Endothelial cell of umbilical vein (primary cell): ENCODE data around the gene FSTL1. TPM values are rescaled to one million over a fixed set of nuclear protein-coding genes. Genes with fewer than 3 reads are reported as not detected.

Source experiments
- Bru-seq: library from RNA; stranded (reverse); fragments of 400-500 nt; gene quantifications from one replicate; lab custom pipeline; 2021; lab: Mats Ljungman, UMichigan
- BruChase-seq, 2 experiments: library from RNA; stranded (reverse); fragments of 400-500 nt; gene quantifications; one replicate each; lab custom pipeline; 2021; lab: Mats Ljungman, UMichigan
- BruUV-seq: library from RNA; stranded (reverse); fragments of 400-500 nt; replicated peaks from 2 replicates; lab custom pipeline; 2021; lab: Mats Ljungman, UMichigan
- CTCF ChIA-PET: fragments of 300-600, 350-600 bp; sonication (Branson Sonifier 250); formaldehyde crosslinking; loops from one replicate; lab custom pipeline; 2021; ENCODE audit warnings: antibody characterized with exemption, inconsistent platforms; lab: Charles Lee
- POLR2A ChIA-PET: fragments of 300-600, 350-600 bp; sonication (Branson Sonifier 250); formaldehyde crosslinking; loops from one replicate; lab custom pipeline; 2021; ENCODE audit warnings: antibody characterized with exemption, inconsistent platforms; lab: Charles Lee
- DNase-seq: peaks from one replicate; pipeline ENCODE4 v3.0.0-alpha.2; 2011; ENCODE audit warnings: low read depth, low spot score
- FAIRE-seq: peaks from 2 replicates; lab custom pipeline; 2011; peaks lifted over from hg19 to GRCh38; lab: Jason Lieb, UNC
- H2AFZ ChIP-seq: 2 replicates; pipeline ENCODE4 v1.6.0; 2012; ENCODE audit warnings: low read depth, low read length, control low read depth, inconsistent platforms
- H3K27ac ChIP-seq: 2 replicates; pipeline ENCODE4 v1.5.1; 2011; ENCODE audit warnings: low read depth, mild to moderate bottlenecking, control low read depth, low read length, moderate library complexity; ENCODE audit not compliant: insufficient read depth
- H3K27me3 ChIP-seq, 2 experiments: 2 replicates each; pipeline versions ENCODE4 v1.6.0 to v1.6.1; 2011; ENCODE audit warnings: low read length in 2 of 2, mixed read lengths in 1 of 2; ENCODE audit not compliant: control insufficient read depth in 2 of 2, insufficient read depth in 2 of 2
- H3K36me3 ChIP-seq, 2 experiments: 2 replicates in 1 of 2; 3 replicates in 1 of 2; pipeline ENCODE4 v1.5.1; 2011; ENCODE audit warnings: low read length in 2 of 2, mild to moderate bottlenecking in 1 of 2, moderate library complexity in 1 of 2; ENCODE audit not compliant: control insufficient read depth in 2 of 2, insufficient read depth in 2 of 2; ENCODE audit errors: extremely low read depth in 1 of 2
- H3K4me1 ChIP-seq: 3 replicates; pipeline ENCODE4 v1.5.1; 2011; ENCODE audit warnings: mild to moderate bottlenecking, low read length; ENCODE audit not compliant: control insufficient read depth, insufficient read depth; ENCODE audit errors: extremely low read depth
- H3K4me2 ChIP-seq: 2 replicates; pipeline ENCODE4 v1.6.1; 2011; ENCODE audit warnings: low read length, control low read depth, mixed read lengths; ENCODE audit not compliant: insufficient read depth
- H3K4me3 ChIP-seq, 3 experiments: fragments of 200-600 bp in 1 of 3; sonication (generic), shearing (Covaris generic) in 1 of 3; replicated peaks in 1 of 3; 2 replicates each; pipeline ENCODE4 v1.5.1; 2011 to 2016; ENCODE audit warnings: control low read depth in 3 of 3, low read length in 3 of 3, mild to moderate bottlenecking in 2 of 3, inconsistent platforms in 1 of 3, low read depth in 1 of 3, moderate library complexity in 1 of 3; ENCODE audit not compliant: insufficient read depth in 1 of 3
- H3K79me2 ChIP-seq: 2 replicates; pipeline ENCODE4 v1.6.0; 2012; ENCODE audit warnings: low read length, inconsistent platforms; ENCODE audit not compliant: control insufficient read depth, insufficient read depth
- H3K9ac ChIP-seq: replicated peaks from 2 replicates; pipeline ENCODE3; 2011; ENCODE audit warnings: low read length, control low read depth; ENCODE audit not compliant: insufficient read depth; ENCODE audit errors: extremely low read depth
- H3K9me1 ChIP-seq: replicated peaks from 3 replicates; pipeline ENCODE4 v1.6.0; 2011; ENCODE audit warnings: mild to moderate bottlenecking, low read length; ENCODE audit not compliant: control insufficient read depth, insufficient read depth; ENCODE audit errors: extremely low read depth
- H3K9me3 ChIP-seq: replicated peaks from 2 replicates; pipeline ENCODE4 v1.5.1; 2012; ENCODE audit warnings: low read length, inconsistent platforms; ENCODE audit not compliant: control insufficient read depth, insufficient read depth
- H4K20me1 ChIP-seq: replicated peaks from 2 replicates; pipeline ENCODE3; 2011; ENCODE audit warnings: mild to moderate bottlenecking, low read length; ENCODE audit not compliant: control insufficient read depth, insufficient read depth; ENCODE audit errors: extremely low read depth
- EZH2 ChIP-seq: IDR thresholded peaks from 2 replicates; pipeline ENCODE4 v1.6.1; 2012; ENCODE audit warnings: borderline replicate concordance, low read depth, mild to moderate bottlenecking, moderate library complexity, low read length, inconsistent platforms; ENCODE audit not compliant: severe bottlenecking
- FOS ChIP-seq: IDR thresholded peaks from 2 replicates; pipeline ENCODE4 v1.6.1; 2011; ENCODE audit warnings: mild to moderate bottlenecking, low read length, moderate library complexity, borderline replicate concordance; ENCODE audit not compliant: insufficient read depth
- GATA2 ChIP-seq: IDR thresholded peaks from 2 replicates; pipeline ENCODE4 v1.7.0; 2011; ENCODE audit warnings: low read depth, mild to moderate bottlenecking, moderate library complexity, mixed read lengths, low read length; ENCODE audit not compliant: insufficient read length, insufficient read depth
- JUN ChIP-seq: IDR thresholded peaks from 2 replicates; pipeline ENCODE4 v1.6.1; 2011; ENCODE audit warnings: borderline replicate concordance, low read depth; ENCODE audit not compliant: insufficient read length, insufficient read depth
- MYC ChIP-seq: IDR thresholded peaks from one replicate; pipeline ENCODE4 v1.6.1; 2011; ENCODE audit warnings: mild to moderate bottlenecking, low read depth, low read length
- POLR2A ChIP-seq: IDR thresholded peaks from 2 replicates; pipeline ENCODE4 v1.6.1; 2012; ENCODE audit warnings: low read depth, mild to moderate bottlenecking, control low read depth, low read length
- POLR2AphosphoS5 ChIP-seq: IDR thresholded peaks from 2 replicates; pipeline ENCODE4 v1.6.1; 2012; ENCODE audit warnings: low read depth, mild to moderate bottlenecking, control low read depth, low read length, moderate library complexity; ENCODE audit not compliant: insufficient read depth
- dilution Hi-C: fragments of 300-500 bp; cut with MboI; formaldehyde crosslinking; loops from one replicate; pipeline ENCODE4 v1.15.0; 2019; ENCODE audit warnings: low sequenced_read_pairs; ENCODE audit not compliant: extremely low pct_ligation_motif_present
- intact Hi-C: fragments of 100-400 bp; cut with micrococcal nuclease; formaldehyde crosslinking; loops from one replicate; pipeline ENCODE4 v1.10.0; 2022
- long read RNA-seq: library from polyadenylated mRNA; stranded (forward); transcript quantifications from one replicate; pipeline ENCODE4 v2.0.0, GENCODE V29; 2021
- polyA minus RNA-seq, 3 experiments: library from RNA; depleted of rRNA, polyadenylated mRNA; stranded (reverse); fragments of >200 nt; gene quantifications; 1 replicate in 1 of 3; 2 replicates in 2 of 3; pipeline ENCODE4 v1.2.3, GENCODE V29; 2011
- polyA plus RNA-seq, 4 experiments: library from polyadenylated mRNA; depleted of rRNA in 3 of 4; stranded (reverse) in 3 of 4; unstranded in 1 of 4; fragments of >200 nt; gene quantifications; 2 replicates each; pipeline versions ENCODE4 v1.2.1 to v1.2.3, GENCODE V29; 2011 to 2012; ENCODE audit warnings: missing spikeins in 1 of 4
- total RNA-seq: library from RNA; stranded (reverse); gene quantifications from 2 replicates; pipeline ENCODE4 v1.2.3, GENCODE V29; 2021
- TF ChIP-seq, protein P1 (sequence below): IDR thresholded peaks from 2 replicates; pipeline ENCODE4 v1.6.1; 2011; ENCODE audit not compliant: insufficient read depth, insufficient read length
- TF ChIP-seq, protein P2 (sequence below), 2 donors: IDR thresholded peaks; 1 replicate in 1 of 2; 2 replicates in 1 of 2; pipeline ENCODE4 v1.5.1; 2011; ENCODE audit warnings: low read length in 2 of 2, mild to moderate bottlenecking in 2 of 2, moderate library complexity in 2 of 2, control low read depth in 1 of 2, inconsistent platforms in 1 of 2, low read depth in 1 of 2; ENCODE audit not compliant: insufficient read depth in 1 of 2; ENCODE audit errors: extremely low read depth in 1 of 2

The FSTL1 gene, protein sequence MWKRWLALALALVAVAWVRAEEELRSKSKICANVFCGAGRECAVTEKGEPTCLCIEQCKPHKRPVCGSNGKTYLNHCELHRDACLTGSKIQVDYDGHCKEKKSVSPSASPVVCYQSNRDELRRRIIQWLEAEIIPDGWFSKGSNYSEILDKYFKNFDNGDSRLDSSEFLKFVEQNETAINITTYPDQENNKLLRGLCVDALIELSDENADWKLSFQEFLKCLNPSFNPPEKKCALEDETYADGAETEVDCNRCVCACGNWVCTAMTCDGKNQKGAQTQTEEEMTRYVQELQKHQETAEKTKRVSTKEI
- 522 and 562 TPM in 2 replicates for total RNA-seq
- 235 and 237 TPM in 2 replicates for polyA plus RNA-seq
- 250 and 312 TPM in 2 replicates for polyA plus RNA-seq (2011; cell fraction: cytosol; rRNA removed)
- 299 and 313 TPM in 2 replicates for polyA plus RNA-seq (2011; cell fraction: nucleus; rRNA removed)
- 670 and 901 TPM in 2 replicates for polyA plus RNA-seq (2012)
- polyA minus RNA-seq: 697 and 971 TPM in 2 replicates
- polyA minus RNA-seq (2011; cell fraction: cytosol; rRNA and poly(A)+ RNA removed): 5.9 TPM
- 149 and 281 TPM in 2 replicates for polyA minus RNA-seq (2011; cell fraction: nucleus; rRNA and poly(A)+ RNA removed)
- Bru-seq, nascent RNA: percentile 93 among the genes with signal in this experiment
- percentile 97 among the genes with signal in this experiment for BruChase-seq, experiment 1, labeled RNA remaining after a 6-hour chase
- percentile 94 among the genes with signal in this experiment for BruChase-seq, experiment 2, labeled RNA remaining after a 2-hour chase
- long read RNA-seq, full-length matches to known transcripts: 616 of 835 reads
- long read RNA-seq, partial matches to known transcripts: 67 of 835 reads
- long read RNA-seq, other reads (novel, unspliced or antisense): 152 of 835 reads

DNA sequence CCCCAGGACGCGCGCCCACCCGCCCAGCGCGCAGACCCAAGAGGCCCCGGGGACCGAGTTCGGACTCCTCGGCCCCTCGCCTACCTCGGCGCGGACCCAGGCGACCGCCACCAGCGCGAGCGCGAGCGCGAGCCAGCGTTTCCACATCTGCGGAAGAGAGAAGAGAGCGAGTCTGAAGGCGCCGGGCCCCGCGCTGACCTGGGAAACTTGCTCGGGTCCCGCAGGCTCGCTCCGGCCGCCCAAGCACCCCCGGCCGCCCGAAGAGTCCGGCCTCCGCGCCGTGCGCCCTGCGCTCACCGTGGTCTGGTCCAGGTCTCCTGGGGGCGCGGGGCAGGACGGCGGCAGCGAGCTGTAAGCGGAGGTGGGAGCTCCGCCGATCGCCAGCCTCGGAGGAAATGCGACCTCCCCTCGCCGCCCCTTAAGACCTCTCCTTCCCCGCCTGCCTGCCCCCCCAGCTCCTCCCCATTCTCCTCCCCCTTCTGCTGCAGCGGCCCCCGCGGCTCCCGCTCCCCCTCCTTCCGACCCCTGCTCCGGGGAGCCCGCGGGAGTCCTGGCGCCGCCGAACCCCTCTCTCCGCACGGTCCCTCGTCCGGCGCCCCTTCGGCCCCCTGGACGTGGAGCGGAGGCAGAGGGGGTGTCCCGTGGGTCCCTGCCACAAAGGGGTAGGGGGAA, at the start of gene FSTL1:
Gene FSTL1 (minus strand): TSS at position 393 of the 672 bp plus-strand sequence. CDS start 246 bp downstream, at position 147.
- CTCF ChIA-PET: interaction anchor here (1.0 to 24.8 kb wide), 5 partner anchors 8 to 108 kb away, joined by 5 to 367 read pairs (median 6); no protein-coding TSS in a partner anchor
- Histone ChIP-seq H3K79me2 (peaks cover 49% of the 10 kb centered on the region), H3K27ac (peak within 1 kb of the TSS; percentile 89), H3K4me1 (peaks cover 22% of the 10 kb centered on the region), H3K4me2 (peak within 1 kb of the TSS; percentile 93), H4K20me1 (no peaks in the 10 kb centered on the region), H3K9me1 (no peaks in the 10 kb centered on the region), H3K9me3 (no peaks in the 10 kb centered on the region), H3K9ac (peak within 1 kb of the TSS; percentile 95), H3K27me3 (no peaks in the 10 kb centered on the region), H2AFZ (peak within 1 kb of the TSS; percentile 74), H3K36me3 (no peaks in the 10 kb centered on the region), H3K4me3 (peak within 1 kb of the TSS; percentile 70 to 95 (median 92))
- TF ChIP-seq POLR2A (peak; percentile 95), JUN (no peak), POLR2AphosphoS5 (peak; percentile 93), GATA2 (no peak), MYC (no peak), EZH2 (no peak), FOS (no peak)
- TF ChIP-seq, protein P1, sequence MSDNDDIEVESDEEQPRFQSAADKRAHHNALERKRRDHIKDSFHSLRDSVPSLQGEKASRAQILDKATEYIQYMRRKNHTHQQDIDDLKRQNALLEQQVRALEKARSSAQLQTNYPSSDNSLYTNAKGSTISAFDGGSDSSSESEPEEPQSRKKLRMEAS: no peak
- TF ChIP-seq, protein P2, sequence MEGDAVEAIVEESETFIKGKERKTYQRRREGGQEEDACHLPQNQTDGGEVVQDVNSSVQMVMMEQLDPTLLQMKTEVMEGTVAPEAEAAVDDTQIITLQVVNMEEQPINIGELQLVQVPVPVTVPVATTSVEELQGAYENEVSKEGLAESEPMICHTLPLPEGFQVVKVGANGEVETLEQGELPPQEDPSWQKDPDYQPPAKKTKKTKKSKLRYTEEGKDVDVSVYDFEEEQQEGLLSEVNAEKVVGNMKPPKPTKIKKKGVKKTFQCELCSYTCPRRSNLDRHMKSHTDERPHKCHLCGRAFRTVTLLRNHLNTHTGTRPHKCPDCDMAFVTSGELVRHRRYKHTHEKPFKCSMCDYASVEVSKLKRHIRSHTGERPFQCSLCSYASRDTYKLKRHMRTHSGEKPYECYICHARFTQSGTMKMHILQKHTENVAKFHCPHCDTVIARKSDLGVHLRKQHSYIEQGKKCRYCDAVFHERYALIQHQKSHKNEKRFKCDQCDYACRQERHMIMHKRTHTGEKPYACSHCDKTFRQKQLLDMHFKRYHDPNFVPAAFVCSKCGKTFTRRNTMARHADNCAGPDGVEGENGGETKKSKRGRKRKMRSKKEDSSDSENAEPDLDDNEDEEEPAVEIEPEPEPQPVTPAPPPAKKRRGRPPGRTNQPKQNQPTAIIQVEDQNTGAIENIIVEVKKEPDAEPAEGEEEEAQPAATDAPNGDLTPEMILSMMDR (IDR thresholded peaks at IDR 0.05; ENCODE audit: extremely low read depth in 1 of 2, insufficient read depth in 1 of 2, low read depth in 1 of 2, low read length in 2 of 2): no peak
- dilution Hi-C loops (no loop called here), intact Hi-C loops (loop anchor here (1.0 kb wide), 2 partner anchors 33 to 47 kb away; no protein-coding TSS in a partner anchor)
- POLR2A ChIA-PET: interaction anchor here (0.8 to 1.1 kb wide), 2 partner anchors 12 to 15 kb away, joined by 4 to 10 read pairs; no protein-coding TSS in a partner anchor
- FAIRE-seq (peak; percentile 21), DNase-seq (peak; percentile 67)
- no TSS peak for BruUV-seq
